NCI-H345 treated with DMSO at 0.1 percent for 48 hours (cell line): ENCODE results near the gene DSG3.

Experiments
- DNase-seq: peaks from one replicate; lab custom pipeline; 2025; ENCODE audit not compliant: unreplicated experiment; lab: John Stamatoyannopoulos, UW

The DSG3 gene

DNA sequence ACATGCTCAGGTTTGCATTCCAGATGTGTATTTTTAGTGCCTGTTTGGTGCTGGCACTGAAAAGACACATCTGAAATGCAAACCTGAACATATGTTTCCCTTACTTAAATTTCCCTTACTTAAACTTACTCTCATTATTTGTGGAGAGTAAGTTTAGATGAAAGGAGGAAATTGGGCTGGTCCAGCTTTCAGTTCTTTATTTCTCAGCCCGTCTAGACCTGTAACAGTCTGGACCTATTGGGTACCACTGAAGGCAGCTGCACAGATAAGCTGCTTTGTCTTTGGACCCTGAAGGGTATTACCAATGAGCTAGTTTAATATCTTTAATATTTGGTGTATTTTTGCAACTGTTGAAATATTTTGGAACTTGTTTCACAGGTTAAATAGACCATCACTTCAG lies 17.0 kb upstream of the DSG3 start:
- no peak for DNase-seq

DNA sequence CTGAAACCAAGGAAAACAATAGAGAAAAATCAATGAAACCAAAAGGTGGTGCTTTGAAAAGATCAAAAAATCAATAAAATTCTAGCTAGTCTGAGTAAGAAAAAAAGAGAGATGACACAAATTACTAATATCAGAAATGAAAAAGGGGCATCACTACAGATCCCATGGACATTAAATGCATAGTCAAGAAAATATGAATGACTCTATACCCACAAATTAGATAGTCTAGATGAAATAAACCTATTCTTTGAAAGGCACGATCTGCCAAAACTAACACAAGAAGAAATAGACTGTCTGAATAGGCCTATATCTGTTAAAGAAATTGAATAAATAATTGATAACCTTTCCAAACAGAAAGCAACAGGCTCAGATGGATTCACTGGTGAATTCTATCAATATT lies 15.2 kb upstream of the DSG3 start:
- no peak for DNase-seq

DNA sequence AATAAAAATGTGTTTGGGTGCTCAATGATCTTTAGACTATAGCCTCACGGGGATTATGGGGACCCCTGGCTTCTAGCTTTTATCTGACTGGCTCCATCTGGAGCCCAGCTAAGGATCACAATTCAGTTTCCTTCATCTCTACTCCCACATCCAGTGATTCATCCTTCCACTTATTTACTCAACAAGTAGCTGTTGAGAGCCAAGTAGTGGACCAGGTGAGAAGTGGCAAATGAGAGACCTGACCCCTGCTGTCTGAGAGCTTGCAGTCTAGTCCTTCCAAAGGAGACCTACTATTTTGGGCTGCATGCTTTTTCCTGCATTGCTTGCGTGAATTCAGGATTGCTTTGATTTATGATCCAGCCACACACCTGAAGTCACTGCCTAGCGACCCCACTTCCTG lies 10.7 kb upstream of the DSG3 start:
- DNase-seq = no peak

DNA sequence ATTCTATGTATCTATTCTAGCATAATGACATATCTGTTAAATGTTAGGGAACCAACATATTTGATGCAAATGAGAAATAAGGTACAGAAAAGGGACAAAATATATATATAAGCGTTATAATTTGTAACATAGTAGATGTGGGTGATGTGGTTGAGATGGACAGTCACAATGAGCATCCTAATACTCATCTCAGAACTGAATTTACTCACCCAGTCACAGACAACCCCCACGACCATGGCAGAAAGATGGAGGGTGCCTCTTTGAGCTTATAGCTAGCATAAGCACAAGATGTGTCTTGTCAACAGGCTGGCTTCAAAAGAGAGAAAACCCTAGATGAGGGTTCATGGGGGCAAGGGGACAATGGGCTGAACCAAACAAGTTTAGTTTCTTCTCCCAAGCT lies 9.1 kb upstream of the DSG3 start:
- no peak for DNase-seq

DNA sequence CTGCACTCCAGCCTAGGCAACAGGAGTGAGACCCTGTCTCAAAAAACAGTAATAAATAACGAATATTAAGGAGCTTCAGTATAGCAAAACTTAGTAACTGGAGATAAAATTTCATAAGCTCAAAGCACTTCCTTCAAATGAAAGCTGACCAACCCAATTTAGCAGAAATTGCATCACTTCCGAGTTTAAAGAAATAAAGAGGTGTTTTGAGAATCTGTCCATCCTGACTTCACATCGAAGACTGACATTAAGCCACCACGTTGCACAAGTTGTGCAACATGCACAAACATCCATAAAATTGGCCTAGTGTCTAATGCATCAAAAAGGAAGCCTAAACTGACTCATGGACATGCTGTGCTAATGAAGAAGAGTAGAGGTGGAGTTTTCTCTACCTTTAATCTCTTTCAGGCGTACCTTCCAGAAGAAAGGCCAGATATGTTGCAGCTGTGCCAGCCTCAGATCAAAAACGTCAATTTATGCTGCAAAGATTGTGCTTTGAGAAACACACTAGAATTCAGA lies 7.7 kb upstream of the DSG3 start:
- DNase-seq = no peak

DNA sequence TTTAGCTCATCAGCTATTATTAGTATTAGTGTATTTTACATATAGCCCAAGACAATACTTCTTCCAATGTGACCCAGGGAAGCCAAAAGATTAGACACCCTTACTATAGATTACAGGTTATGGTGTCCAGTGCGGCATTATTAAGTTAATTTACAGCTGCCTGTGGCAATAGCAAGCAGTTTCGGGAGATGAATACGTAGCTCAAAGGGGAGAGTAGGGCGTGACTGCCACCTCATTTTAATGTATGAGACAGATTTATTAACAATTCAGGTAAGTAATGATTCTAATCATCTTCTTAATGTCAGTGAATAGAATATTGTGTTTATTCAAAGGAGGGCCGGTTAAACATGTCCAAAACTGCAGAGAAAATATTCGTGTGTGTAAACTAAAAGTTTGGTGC lies 6.8 kb upstream of the DSG3 start:
- no peak for DNase-seq

DNA sequence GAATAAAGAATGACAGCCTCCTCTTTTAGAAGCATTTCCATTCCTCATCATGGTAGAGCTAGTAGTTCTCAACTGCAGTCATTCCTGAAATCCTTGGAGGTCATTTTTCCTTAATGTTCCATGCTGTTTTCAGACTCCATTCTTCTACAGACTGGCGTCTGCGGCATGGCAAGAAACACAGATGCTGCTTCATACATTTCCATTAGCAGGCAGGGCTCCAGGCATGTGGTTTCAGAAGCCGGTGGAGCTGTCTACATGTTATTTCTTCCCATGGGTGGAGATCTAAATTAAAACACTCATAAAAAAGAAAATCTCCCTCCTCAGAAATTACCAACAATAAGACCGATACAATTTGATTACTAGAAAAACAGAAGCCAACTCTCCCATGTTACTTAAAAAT lies 6.0 kb upstream of the DSG3 start:
- DNase-seq = no peak

DNA sequence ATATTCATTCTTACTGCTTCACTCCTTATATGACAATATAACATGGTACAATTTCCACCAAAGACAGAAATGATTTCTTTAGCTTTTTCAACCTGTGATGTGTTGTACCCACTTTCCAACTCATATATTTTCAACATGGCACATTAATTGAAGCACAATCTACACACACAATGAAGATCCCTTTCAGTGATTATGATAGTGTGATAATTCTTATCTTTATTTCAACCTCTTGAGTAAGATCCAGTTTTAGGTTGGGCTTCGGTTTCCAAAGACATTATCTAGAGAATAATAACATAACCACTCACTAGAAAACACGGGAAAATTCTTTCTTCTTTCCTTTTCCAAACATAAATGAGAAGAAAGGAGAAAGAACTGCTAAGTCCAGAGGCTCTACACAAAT lies 3.4 kb upstream of the DSG3 start:
- no peak for DNase-seq

DNA sequence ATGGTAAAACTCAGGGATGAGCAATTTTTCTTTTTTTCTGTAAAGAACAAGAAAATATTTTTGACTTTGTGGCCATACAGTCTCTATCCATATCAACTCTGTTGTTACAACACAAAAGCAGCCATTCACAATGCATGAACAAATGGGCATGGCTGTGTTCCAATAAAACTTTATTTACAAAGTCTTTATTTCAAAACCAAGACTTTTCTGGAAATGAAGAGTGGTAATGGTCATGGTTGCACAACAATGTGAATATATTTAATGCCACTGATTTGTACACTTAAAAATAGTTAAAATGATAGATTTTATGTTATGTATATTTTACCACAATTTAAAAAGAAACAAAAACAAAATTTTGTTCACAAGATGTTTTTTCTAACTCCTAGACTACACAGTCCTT lies 1.6 kb upstream of the DSG3 start:
- no peak for DNase-seq

DNA sequence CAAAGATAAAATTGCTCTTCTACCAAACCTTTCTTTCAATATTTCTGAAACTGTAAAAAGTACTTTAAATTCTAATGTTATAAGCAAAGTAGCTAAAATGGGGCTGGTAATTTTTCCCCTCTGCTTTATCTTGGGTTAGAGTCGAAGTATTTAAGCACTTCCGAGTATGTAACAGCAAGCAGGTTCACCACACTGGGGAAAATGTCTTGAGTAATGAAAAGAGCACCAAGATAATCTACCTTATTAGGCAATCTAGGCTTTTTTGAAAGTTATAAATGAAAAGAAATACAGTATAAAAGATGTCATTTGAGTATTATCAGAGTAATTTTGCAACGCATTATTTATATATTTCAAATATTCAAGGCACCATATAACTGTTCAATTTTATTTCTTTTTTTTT lies 687 bp upstream of the DSG3 start:
- DNase-seq = no peak

DNA sequence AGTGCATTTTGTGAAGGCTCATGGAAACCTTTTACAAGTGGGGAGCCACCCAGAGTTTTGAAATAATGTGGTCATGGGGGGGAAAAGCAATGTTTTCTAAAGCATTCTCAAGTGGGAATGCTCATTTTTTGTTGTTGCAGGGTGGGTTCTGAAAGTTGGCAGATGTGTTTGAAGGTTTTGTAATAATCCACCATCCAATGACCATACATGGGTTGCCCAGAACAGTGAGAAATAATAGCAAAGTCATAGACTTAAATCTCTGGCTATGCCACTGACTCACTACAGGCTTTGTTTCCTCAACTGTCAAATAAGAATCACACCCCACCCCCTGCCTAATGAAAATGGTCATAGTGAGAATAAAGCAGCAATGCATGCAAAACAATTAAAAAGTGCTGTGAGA lies 2.9 kb downstream of the DSG3 start:
- no peak for DNase-seq

DNA sequence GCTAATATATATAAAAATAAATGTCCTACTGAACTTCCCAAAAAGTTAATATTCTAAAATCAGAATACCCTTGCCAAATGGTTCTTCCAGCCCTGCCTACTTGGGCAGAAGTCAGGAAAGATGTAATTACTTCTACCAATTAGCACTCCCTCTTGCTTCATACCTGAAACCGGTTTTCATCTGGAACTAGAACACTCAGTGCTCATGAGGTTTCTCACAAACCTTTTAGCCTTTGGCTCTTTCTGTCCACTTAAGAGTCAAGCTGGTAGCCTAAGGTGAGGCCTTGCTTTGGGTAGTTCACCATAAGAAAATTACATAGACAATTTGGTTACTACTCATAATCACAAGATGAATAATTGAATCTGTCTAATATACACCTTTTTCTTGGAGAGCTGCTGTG lies 4.1 kb downstream of the DSG3 start:
- no peak for DNase-seq

DNA sequence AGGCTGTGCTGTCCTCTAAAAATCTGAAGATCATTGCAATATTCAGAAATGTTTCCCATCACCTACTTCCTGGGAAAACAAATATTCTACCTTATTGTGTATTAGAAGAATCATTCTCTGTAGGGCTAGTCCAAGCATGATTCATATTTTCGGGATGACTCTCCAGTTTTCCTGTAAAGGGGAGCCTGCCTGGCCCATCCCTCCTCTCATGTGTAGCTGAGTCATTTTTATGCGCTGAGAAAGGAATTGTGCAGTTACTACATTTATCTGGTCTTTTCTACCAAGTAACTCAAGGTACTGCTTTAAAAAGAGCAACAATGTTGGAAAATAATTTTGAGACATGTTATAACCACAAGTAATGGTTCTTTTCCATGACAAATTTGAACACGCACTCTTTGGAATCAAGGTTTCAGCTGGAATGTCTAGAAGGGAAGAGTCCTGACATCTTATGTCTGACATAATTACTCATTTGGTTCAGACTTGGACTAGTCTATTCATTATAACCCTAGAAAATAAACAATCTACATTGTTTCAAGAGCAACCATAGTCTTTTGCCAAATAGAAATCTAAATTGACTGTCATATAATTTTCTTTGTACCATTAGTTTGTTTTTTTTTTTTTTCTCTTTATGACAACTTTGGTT lies 6.6 kb downstream of the DSG3 start:
- no peak for DNase-seq

DNA sequence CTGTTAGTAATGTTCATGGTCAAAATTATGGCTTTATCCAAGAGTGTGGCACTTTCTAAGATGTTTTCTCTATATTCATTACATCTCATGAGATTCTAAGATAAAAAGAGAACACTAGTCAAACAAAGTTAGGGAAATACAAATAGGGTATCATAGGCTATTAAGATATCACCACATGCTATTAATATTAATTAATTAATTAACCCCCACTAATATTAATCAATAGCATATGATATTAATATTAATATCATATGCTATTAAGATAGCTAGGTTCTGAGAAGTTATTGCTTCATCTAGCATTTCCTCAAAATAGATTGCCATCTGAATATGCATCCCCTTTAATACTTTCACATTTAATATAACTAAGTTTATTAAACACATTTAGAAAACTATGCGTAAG lies 22.1 kb downstream of the DSG3 start:
- no peak for DNase-seq

DNA sequence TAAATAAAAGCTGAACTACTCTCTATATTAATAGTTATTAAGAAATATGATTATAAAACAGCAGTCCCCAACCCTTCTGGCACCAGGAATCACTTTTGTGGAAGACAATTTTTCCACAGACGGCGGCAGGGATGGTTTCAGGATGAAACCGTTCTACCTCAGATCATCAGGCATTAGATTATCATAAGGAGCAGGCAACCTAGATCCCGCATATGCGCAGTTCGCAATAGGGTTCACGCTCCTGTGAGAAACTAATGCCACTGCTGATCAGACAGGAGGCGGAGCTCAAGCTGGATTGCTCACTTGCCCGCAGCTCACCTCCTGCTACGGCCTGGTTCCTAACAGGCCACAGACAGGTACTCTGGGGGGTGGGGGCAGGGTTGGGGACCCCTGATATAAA lies 31.1 kb downstream of the DSG3 start:
- no peak for DNase-seq

DNA sequence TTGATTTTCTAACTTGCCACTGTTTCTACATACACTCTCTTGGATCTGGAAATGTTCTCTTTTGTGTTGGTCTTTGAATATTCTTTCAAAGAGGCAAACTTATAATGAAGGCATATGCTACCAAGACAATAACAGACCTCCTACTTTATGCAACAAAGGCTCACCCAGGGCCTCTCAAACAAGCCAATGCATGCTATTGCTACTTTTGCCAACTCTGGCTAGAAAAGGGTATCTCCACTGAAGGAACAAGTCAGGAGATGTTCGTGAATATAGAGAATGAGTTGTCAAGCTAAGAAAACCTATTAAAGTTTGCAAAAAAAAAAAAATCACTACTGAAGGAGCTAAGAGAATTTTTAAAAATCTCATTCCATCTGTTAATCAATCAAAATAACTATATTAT lies 34.5 kb downstream of the DSG3 start:
- DNase-seq = no peak

DNA sequence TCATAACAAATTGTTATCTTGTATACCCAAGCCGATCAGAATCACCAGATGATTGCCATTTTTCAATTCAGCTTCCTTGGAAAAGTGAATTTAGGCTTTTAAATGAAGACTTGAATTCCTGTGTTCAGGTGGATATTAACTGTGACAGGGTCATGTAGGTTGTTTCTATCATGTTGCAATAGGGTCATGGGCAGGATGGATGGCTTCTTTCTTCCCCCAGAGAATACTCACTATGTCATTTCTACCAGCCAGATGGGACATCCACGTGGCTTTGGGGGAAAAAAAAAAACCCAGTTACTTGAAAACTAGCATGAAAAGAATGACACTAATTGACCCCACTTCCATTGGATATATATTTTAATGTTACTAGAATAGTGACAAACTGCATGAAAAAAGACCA lies 35.9 kb downstream of the DSG3 start:
- DNase-seq = no peak

DNA sequence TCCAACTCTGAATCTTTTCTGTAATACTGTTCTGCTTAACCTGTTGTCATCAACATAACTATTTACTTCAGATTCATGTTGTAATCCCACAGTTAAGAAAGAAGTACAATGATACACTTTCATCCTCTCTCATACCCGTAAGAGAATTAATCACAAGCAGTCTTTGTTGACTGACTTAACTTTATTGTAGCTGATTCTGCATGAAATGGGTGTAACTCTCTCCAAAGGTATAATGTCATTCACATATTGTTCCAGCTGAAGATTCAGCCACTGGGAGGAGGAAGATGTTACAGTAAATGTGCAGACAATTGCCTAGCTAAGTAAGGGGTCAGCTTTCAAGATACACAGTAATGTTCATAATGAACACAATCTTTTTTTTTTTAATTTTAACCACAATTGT lies 36.9 kb downstream of the DSG3 start:
- DNase-seq = no peak

DNA sequence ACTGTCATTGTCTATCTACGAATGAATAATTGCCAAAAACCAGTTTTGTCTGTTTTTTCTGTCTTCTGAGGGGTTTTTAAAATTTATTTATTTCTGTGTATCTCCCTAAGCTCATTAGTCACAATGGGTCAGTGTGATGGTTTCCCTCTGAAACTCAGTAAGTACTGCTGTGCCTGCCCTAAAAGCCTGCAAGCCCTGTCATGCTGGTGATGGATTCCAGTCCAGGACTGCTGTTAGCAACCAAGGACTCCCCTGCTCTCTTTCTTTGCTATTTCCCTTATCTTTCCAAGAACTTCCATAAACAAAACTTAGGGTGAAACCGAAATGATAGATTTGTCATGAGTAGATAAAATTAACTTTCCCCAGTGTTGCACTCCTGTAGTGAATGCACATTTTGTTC lies 38.6 kb downstream of the DSG3 start:
- DNase-seq = no peak

DNA sequence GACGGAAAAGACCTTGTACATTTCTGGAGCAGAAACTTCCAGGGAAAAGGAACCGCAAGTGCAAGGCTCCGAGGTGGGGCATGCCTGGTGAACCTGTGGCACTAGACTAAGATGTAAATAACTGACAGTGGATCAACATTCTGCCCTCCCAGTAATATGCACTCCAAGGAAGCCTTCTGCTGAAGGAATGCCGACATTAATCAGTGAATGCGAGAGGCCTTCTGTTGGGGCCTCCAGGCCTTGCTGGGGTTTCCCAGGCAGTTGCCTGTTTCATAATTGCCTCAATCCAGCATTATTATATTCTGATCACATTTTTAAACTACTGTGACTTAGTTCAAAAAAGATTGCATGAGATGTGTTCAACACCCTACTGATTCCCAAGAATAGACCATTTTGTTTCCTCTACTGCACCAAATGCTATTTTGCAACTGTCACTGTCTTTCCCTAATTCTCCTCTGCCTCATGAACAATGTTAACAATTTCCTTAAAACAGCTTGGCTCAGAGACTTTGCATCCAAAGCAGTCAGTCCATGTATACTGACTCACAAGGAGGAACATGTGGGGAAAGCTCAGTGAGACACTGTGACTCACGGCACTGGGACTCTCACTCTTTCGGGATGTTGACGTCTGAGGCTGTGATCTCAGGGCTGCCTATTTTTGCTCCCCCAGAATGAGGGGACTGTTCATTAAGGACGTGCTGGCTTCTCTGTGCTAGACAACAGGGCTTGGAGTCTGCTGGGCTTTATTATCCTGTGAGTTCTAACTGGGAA lies 39.9 kb downstream of the DSG3 start:
- no peak for DNase-seq

DNA sequence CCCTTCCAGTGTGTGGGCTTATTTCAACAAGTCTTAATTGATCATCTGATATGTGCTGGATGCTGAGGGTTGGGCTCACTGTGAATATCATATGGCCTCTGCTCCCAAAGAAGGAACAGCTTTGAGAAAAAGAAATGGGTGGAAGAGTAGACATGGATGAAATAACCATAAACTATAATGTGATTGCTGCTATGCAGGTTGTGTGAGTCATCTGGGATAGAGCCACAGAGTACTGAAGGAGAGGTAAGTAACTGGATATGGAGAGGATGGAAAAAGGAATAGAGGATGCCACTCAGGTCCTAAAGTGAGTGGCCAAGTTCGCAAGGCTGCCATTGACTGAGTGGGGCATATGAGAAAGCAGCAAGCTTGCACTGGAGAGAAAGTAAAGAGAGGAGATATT lies 41.8 kb downstream of the DSG3 start:
- no peak for DNase-seq

DNA sequence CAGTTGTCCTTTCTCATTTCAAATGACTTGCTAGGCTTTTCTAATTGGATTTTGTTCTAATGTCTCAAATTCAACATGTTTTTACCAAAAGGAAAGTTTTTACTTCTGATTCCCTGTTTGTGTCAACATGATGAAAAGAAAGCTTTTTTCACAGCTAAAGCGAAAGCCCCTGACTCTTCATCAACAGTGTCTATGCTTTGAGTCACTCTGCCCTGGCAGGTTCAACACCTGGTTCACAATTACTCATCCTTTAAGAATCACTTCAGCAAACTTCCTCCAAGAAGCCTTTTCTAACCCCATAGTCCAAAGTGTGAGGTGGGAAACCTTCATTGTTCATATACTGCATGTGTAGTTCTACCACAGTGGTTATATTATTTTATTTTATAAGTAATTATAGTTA lies 42.8 kb downstream of the DSG3 start:
- no peak for DNase-seq

DNA sequence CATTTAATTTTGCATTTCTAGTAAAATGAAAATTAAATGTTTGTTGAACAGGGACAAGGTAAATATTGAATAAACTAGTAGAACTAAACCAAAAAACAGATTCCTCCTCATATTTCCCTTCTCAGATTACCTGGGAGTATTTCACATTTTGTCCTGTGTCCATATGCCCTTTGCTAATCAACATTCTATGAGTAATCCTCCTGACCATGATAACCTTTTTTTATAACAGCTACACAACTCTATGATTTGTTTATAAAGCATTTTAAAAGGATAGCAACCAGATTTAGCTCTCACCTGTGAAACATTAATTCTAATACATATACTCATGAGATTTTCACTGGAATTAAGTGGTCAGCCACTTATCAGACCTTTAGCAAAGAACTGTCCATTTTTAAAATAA lies 43.3 kb downstream of the DSG3 start:
- DNase-seq = no peak
